ENCODE data around the gene PCAT6. TPM values are rescaled to one million over a fixed set of nuclear protein-coding genes. Genes with fewer than 3 reads are reported as not detected.
"Not testable (repeated sequence)": the region's sequence is repeated elsewhere in the genome, so short reads cannot be mapped to it uniquely, and the experiment has no call there.

The PCAT6 gene
- total RNA-seq, 2 experiments from 2014 or later, result 1.9 to 2.7 TPM

DNA sequence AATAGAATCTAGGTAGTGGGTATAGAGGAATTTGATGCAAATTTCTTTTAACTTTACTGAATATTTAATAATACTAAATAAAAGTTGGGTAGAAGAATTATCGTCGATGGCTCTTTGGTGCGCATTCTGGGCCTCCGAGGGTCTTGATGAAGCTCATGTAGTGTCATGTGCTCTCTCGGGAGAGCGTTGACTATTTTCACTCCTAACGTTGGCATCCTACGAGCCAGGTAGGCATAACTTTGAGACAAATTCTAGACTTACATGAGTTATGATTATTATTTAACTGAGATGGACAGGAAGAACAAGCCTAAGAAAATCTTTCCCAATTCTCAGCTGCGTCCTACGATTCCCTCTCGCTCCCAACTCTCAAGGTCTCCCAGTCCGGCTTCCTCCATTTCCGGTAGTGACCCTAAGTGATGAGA is 550 bp upstream of the PCAT6 start:
- POLR2A ChIA-PET, result interaction anchor here (0.9 to 3.6 kb wide), 3 partner anchors 12 to 139 kb away, joined by 3 to 20 read pairs (median 4); no protein-coding TSS in a partner anchor
- Mint-ChIP-seq H3K4me1 (peaks cover 48% of the 10 kb centered on the region), H3K36me3 (ENCODE audit: low read depth) (peaks cover 7% of the 10 kb centered on the region), H3K9me3 (no peaks in the 10 kb centered on the region), H3K27ac (peak overlapping the region; percentile 69), H3K27me3 (peaks cover 25% of the 10 kb centered on the region), H3K4me3 (peak overlapping the region; percentile 98)
- CTCF ChIA-PET, result interaction anchor here (0.8 kb wide), 1 partner anchor 44 kb away, joined by 3 read pairs; no protein-coding TSS in a partner anchor
- DNase-seq, result no peak

DNA sequence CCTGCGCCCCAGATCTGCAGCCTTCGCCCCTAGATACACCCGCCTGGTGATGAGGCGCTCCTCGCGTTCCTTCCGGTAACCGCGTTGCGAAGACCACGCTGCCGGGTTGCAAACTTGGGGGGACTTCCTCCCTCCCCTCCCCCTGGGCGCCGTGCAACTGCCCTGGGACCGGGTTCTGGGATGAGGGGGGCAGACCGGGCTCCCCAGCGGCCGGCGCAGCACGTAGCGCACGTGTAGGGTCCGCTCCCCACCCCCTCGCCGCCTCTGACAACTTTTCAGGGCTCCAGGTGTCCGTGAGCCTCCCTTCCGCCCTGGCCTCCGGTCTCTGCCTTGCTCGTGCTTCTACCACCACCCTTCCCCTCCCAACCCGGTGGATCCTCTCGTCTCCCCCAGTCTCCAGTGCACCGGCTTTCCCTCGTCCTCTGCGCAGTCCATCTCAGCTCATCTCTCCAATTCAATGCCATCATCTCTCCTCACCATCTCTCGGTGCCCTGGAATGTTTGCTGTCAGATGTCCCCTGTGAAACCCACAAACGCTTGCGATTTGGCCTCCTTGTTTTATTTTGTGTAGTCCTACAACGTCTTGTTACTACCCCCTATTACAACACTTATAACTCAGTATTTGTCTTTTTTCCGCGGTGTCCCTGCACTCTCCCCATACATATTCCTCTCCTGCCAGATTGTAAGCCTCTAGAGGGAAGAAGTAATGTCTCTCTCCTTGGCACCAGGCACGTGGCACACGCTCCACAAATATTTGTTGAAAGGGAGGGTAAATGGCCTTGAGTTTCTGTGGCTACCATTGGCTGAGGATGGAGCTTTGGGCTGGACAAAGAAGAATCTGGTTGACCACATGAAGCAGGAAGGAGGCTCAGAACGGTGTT is 782 bp downstream of the PCAT6 start:
- no peaks in the 10 kb centered on the region for H3K9me3 Mint-ChIP-seq
- H3K27me3 Mint-ChIP-seq, result peaks cover 31% of the 10 kb centered on the region
- H3K27ac Mint-ChIP-seq, result peak overlapping the region; percentile 74
- peaks cover 3% of the 10 kb centered on the region for H3K36me3 Mint-ChIP-seq (ENCODE audit: low read depth)
- H3K4me3 Mint-ChIP-seq, result peak overlapping the region; percentile 98
- peak; percentile 53 for DNase-seq
- CTCF ChIA-PET, result interaction anchor here (0.8 to 1.2 kb wide), 2 partner anchors 9 to 42 kb away, joined by 3 read pairs; no protein-coding TSS in a partner anchor
- peaks cover 34% of the 10 kb centered on the region for H3K4me1 Mint-ChIP-seq
- POLR2A ChIA-PET, result interaction anchor here (0.6 to 3.6 kb wide), 2 partner anchors 25 to 77 kb away, joined by 3 to 20 read pairs; no protein-coding TSS in a partner anchor

DNA sequence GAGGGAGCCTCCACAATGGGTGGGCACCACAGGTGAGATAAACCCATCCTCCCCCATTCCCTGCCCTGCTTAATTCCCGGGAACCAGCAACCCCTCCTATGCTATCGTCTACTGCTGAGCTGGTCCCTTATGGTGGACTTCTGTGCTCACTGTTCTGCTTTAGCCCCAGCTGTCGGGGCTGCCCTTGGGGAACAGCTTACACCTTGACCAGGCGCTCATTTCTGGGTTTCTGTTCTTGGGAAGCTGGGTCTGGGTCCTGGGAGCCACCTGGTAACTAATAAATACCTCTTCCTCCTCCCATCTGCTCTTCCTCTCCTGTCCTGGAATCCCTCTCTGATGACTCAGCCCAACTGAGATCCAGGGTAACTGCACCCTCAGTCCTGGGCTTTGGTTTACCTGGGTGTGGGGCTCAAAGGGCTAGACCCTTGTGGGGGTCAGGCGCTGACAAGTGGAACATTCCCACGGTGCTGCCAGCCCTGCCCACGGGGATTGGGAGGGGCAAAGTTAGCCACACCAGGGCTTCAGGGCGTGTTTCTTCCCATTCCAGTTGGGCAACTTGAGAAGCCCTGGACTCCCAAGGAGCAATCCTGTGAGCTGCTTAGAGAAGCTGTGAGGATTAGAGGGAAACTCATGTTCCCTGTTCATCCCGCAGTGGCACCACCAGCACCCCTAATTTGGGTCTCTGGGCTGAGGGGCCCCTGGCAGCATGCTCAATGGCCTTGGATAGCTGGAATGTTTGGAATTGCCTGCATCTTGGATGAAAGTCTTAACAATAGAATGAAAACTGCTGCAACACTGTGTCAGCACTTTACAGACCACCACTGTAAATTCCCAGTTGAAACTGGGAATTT is 1.6 kb downstream of the PCAT6 start:
- no peak for DNase-seq
- H3K4me3 Mint-ChIP-seq, result peak overlapping the region; percentile 21
- peaks cover 34% of the 10 kb centered on the region for H3K4me1 Mint-ChIP-seq
- H3K9me3 Mint-ChIP-seq, result no peaks in the 10 kb centered on the region
- CTCF ChIA-PET, result interaction anchor here (1.2 kb wide), 1 partner anchor 8 kb away, joined by 3 read pairs; no protein-coding TSS in a partner anchor
- peaks cover 2% of the 10 kb centered on the region for H3K36me3 Mint-ChIP-seq (ENCODE audit: low read depth)
- POLR2A ChIA-PET, result interaction anchor here (1.0 to 3.6 kb wide), 2 partner anchors 24 to 195 kb away, joined by 3 to 20 read pairs; partner anchors contain the start of gene TMEM183A
- no peak overlapping the region for H3K27ac Mint-ChIP-seq
- H3K27me3 Mint-ChIP-seq, result peaks cover 34% of the 10 kb centered on the region

DNA sequence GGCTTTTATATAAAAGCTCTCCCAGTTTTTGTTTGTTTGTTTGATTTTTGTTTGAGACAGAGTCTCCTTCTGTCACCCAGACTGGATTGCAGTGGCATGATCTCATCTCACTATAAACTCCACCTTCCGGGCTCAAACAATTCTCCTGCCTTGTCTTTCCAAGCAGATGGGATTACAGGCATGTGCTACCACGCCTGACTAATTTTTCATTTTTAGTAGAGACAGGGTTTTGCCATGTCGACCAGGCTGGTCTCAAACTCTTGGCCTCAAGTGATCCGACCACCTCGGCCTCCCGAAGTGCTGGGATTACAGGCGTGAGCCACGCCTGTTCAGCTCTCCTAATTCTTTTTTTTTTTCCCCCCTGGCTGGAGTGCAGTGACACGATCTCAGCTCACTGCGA is 4.4 kb downstream of the PCAT6 start:
- H3K4me3 Mint-ChIP-seq, result no peak overlapping the region
- no peak overlapping the region for H3K27ac Mint-ChIP-seq
- POLR2A ChIA-PET, result no interaction called here
- H3K36me3 Mint-ChIP-seq (ENCODE audit: low read depth), result no peaks in the 10 kb centered on the region
- H3K4me1 Mint-ChIP-seq, result peaks cover 19% of the 10 kb centered on the region
- no peak for DNase-seq
- H3K27me3 Mint-ChIP-seq, result peaks cover 41% of the 10 kb centered on the region
- CTCF ChIA-PET, result no interaction called here
- H3K9me3 Mint-ChIP-seq, result no peaks in the 10 kb centered on the region

DNA sequence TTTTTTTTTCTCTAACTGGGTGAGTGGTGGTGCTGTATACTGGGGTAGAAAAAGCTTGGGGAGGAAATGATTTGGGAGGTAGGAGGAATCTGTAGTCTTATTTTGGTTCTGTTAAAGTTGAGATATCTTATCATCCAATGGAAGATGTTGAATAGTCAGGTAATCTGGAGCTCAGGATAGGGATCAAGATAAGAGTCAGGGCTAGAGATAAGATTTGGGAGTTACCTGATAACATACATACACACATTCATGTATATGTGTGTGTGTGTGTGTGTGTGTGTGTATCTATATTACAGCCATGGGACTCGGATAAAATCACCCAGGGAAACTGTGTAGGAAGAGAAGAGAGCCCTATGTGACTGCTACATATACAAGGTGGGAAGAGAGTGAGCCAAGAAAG is 8.1 kb downstream of the PCAT6 start:
- Mint-ChIP-seq H3K4me1 (no peaks in the 10 kb centered on the region), H3K4me3 (no peak overlapping the region), H3K36me3 (ENCODE audit: low read depth) (no peaks in the 10 kb centered on the region), H3K9me3 (no peaks in the 10 kb centered on the region), H3K27me3 (peaks cover 40% of the 10 kb centered on the region), H3K27ac (no peak overlapping the region)
- CTCF ChIA-PET, result no interaction called here
- POLR2A ChIA-PET, result no interaction called here
- DNase-seq, result no peak

DNA sequence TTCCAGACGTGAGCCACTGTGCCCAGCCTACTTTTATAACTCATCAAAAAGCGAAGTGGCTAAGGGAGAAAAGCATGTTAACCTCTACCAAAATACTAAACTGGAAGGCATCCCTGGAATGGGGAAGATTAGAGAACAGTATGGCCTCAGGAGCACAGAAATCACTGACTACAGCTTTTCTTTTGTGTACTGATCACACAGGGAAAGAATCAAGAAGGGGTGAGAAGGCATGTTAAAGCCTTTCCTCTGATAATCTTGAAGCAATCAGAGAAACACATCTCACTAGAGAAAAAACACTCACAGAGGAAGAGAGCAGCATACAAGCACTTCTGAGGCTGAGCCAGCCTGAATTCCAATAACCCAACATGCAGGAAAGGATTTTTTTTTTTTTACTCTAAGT is 10.7 kb downstream of the PCAT6 start:
- Mint-ChIP-seq H3K27me3 (peaks cover 40% of the 10 kb centered on the region), H3K4me3 (no peak overlapping the region), H3K4me1 (no peaks in the 10 kb centered on the region), H3K27ac (no peak overlapping the region), H3K36me3 (ENCODE audit: low read depth) (no peaks in the 10 kb centered on the region), H3K9me3 (no peaks in the 10 kb centered on the region)
- ChIA-PET POLR2A (no interaction called here), CTCF (interaction anchor here (1.7 kb wide), 1 partner anchor 10 kb away, joined by 3 read pairs; no protein-coding TSS in a partner anchor)
- DNase-seq, result no peak

DNA sequence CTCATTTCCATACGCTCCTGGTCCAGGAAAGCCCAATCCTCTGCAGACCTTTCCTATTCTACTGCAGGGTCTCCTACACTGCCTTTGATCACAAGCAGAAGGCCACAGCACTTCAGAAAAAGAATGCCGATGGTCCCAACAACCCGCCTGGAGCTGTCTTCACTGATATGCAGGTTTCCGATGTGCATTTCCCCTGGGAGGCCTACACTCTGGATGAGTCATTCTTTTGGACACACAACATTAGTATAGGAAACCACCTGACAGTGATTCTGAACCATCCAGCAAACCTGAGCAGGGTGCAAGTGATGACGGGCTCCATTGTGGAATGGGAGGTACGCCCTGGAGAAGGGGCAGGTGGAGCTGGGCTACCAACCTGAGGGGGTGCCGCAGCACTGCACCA is 15.0 kb downstream of the PCAT6 start:
- H3K9me3 Mint-ChIP-seq, result no peaks in the 10 kb centered on the region
- no peaks in the 10 kb centered on the region for H3K4me1 Mint-ChIP-seq
- CTCF ChIA-PET, result no interaction called here
- POLR2A ChIA-PET, result interaction anchor here (1.5 kb wide), 1 partner anchor 9 kb away, joined by 4 read pairs; no protein-coding TSS in a partner anchor
- no peak overlapping the region for H3K27ac Mint-ChIP-seq
- H3K4me3 Mint-ChIP-seq, result no peak overlapping the region
- peaks cover 27% of the 10 kb centered on the region for H3K27me3 Mint-ChIP-seq
- DNase-seq, result no peak
- H3K36me3 Mint-ChIP-seq (ENCODE audit: low read depth), result no peaks in the 10 kb centered on the region

- not testable (repeated sequence) for H3K27ac Mint-ChIP-seq
These were observed 18.5 kb downstream of the PCAT6 start for GRCh38 chr1:202829223-202829622.

DNA sequence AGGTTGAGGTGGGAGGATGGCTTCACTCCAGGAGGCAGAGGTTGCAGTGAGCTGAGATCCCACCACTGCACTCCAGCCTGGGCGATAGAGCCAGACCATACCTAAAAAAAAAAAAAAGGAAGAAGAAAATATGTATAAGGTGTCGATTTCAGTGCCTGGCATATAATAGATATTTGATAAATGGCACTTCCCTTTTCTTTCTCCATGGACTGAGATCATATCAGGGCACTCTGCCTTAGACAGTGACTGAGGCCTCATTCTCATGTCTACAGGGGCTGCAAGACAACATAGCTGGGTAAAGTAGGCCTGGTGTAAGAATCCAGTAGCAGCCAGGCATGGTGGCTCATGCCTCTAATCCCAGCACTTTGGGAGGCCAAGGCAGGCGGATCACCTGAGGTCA is 21.2 kb downstream of the PCAT6 start:
- Mint-ChIP-seq H3K36me3 (ENCODE audit: low read depth) (no peaks in the 10 kb centered on the region), H3K27me3 (peaks cover 5% of the 10 kb centered on the region), H3K4me1 (peaks cover 52% of the 10 kb centered on the region), H3K27ac (peak overlapping the region; percentile 51), H3K4me3 (no peak overlapping the region), H3K9me3 (no peaks in the 10 kb centered on the region)
- CTCF ChIA-PET, result no interaction called here
- POLR2A ChIA-PET, result no interaction called here
- DNase-seq, result no peak

More at GRCh38 chr1:202829223-202829622, 18.5 kb downstream of the PCAT6 start:
- DNase-seq; H3K9me3 Mint-ChIP-seq; POLR2A ChIA-PET; H3K4me3 Mint-ChIP-seq; H3K36me3 Mint-ChIP-seq (ENCODE audit: low read depth): not testable (repeated sequence)
- Mint-ChIP-seq H3K4me1 (peaks cover 25% of the 10 kb centered on the region), H3K27me3 (peaks cover 17% of the 10 kb centered on the region)
- CTCF ChIA-PET, result interaction anchor here (0.6 kb wide), 1 partner anchor 17 kb away, joined by 3 read pairs; no protein-coding TSS in a partner anchor

DNA sequence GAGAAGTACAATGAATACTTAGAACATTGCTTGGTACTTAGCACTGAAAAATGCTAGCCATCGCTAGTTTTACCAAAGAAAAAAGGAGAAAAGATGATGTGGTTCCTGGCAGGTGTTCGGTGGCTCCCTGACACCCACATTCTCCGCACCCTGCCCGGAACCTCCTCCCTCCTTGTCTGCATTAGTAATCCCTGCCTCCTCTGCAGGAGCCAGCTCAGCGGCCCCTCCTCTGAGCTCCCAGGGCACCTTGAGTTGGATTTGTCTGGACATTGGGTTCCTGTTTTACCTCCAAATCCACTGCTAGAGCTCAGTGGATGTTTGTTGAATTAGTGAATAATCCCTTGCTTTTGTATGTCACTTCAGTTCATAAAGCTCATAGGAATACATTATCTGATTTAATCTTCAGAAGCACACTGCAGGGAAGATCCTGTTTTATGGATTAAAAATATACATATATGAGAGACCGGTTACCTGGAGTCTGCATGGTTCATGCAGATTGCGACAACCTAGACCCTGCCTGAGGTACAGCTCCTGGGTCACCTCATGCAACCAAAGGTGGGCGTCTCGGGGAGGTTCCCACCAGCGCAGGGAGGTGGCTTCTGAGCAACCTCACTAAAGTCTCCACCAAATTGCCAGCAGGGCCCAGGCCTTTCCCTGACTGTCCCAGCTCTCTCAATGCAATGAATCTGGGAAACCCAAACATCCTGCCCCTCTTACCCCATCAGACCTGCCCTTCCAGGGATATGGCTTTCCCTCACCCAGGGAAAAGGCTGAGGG is 24.2 kb downstream of the PCAT6 start:
- peak; percentile 39 for DNase-seq
- Mint-ChIP-seq H3K36me3 (ENCODE audit: low read depth) (no peaks in the 10 kb centered on the region), H3K4me1 (peaks cover 65% of the 10 kb centered on the region), H3K27ac (peak overlapping the region; percentile 62), H3K9me3 (no peaks in the 10 kb centered on the region), H3K27me3 (no peaks in the 10 kb centered on the region), H3K4me3 (peak overlapping the region; percentile 40)
- POLR2A ChIA-PET, result interaction anchor here (0.6 to 3.0 kb wide), 9 partner anchors 8 to 54 kb away, joined by 3 to 20 read pairs (median 5); partner anchors contain the start of genes KDM5B, PCAT6 and RABIF
- CTCF ChIA-PET, result interaction anchor here (0.9 to 1.5 kb wide), 5 partner anchors 18 to 645 kb away, joined by 3 to 4 read pairs (median 3); no protein-coding TSS in a partner anchor

DNA sequence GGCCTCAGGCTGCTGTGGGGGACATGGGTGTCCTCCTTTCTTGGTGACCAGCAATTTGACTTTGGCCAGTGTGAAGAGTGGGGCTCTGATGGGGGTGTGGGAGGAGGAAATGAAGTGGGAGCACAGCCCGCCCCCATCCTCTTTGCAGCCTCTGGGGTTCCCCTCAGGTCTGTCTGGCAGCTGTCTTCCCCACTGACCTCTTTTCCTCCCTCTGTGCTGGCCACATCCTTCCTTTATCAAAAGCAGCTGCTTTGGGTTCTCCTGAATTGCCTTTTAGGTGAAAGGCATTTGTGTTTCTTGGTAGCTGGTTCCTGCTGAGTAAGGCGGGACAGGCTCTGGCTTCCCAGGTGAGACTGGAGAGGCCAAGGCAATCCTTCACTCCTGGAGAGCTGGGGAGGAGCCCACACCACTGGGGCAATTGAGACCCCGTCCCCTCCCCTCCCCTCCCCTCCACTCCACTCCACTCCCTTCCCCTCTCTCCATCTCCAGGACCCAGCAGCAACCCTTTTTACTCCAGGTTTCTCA is 24.9 kb downstream of the PCAT6 start:
- H3K27me3 Mint-ChIP-seq, result no peaks in the 10 kb centered on the region
- ChIA-PET POLR2A (interaction anchor here (0.8 to 3.0 kb wide), 12 partner anchors 9 to 494 kb away, joined by 3 to 20 read pairs (median 4); partner anchors contain the start of genes KDM5B, PCAT6, RABIF and UBE2T), CTCF (interaction anchor here (0.5 to 1.5 kb wide), 7 partner anchors 15 to 848 kb away, joined by 3 to 6 read pairs (median 3); no protein-coding TSS in a partner anchor)
- H3K36me3 Mint-ChIP-seq (ENCODE audit: low read depth), result no peaks in the 10 kb centered on the region
- peak overlapping the region; percentile 62 for H3K27ac Mint-ChIP-seq
- H3K9me3 Mint-ChIP-seq, result no peaks in the 10 kb centered on the region
- H3K4me3 Mint-ChIP-seq, result peak overlapping the region; percentile 40
- peaks cover 65% of the 10 kb centered on the region for H3K4me1 Mint-ChIP-seq
- DNase-seq, result peak; percentile 65

Data from activated CD4-positive, alpha-beta memory T cell treated with anti-CD3 and anti-CD28 coated beads, Interleukin-2, amount 10 ng/mL, durations not matched to agents 7 days and 5 days (primary cell).